Measurements from ENCODE around the gene BMPR1A.

GRCh38 chr10:86793696-86794095, 37.3 kb downstream of the BMPR1A start:
- TF ChIP-seq POLR2AphosphoS5 (IDR thresholded peaks at IDR 0.05) (no peak), POLR2A (IDR thresholded peaks at IDR 0.05) (no peak)
